ENCODE measurements around the gene TMEM203. TPM values are rescaled to one million over a fixed set of nuclear protein-coding genes. Genes with fewer than 3 reads are reported as not detected.

TMEM203 gene
- total RNA-seq, 1 experiment from 2014 or later: 36.4 TPM

GRCh38 chr9:137160716-137161557 lies 44.5 kb downstream of the TMEM203 start:
- H4K20me1 ChIP-seq (ENCODE audit: low read length): no peaks in the 10 kb centered on the region
- H3K4me1 ChIP-seq (ENCODE audit: insufficient read depth, low read length): no peaks in the 10 kb centered on the region; the same call in 1 of the 2 replicates
- H3K27me3 ChIP-seq (ENCODE audit: low read length): peaks cover 17% of the 10 kb centered on the region
- intact Hi-C loops (cut with micrococcal nuclease): no loop called here
- H3K4me2 ChIP-seq (ENCODE audit: low read length): no peak overlapping the region
- ChIA-PET CTCF (no interaction called here), POLR2A (ENCODE audit: unreplicated experiment) (no interaction called here)
- no peaks in the 10 kb centered on the region for H3F3A ChIP-seq (ENCODE audit: low read length, unreplicated experiment)
- no peak for TF ChIP-seq EZH2 (IDR thresholded peaks at IDR 0.05; ENCODE audit: low read length, unreplicated experiment)
- no peak for TF ChIP-seq CTCF (conservative IDR thresholded peaks at IDR 0.05; ENCODE audit: low read depth, low read length)
- TF ChIP-seq EZH2phosphoT487 (IDR thresholded peaks at IDR 0.05; ENCODE audit: borderline replicate concordance, low read length): no peak
- no peak overlapping the region for H2AFZ ChIP-seq (ENCODE audit: low read length)
- no TSS peak for BruUV-seq (replicated peaks)
- no peak for DNase-seq
- no peak overlapping the region for H3K4me3 ChIP-seq (ENCODE audit: low read length)
- no peak overlapping the region for H3K9ac ChIP-seq (ENCODE audit: low read length)
- H3K36me3 ChIP-seq (ENCODE audit: low read depth, low read length): no peaks in the 10 kb centered on the region
- no peaks in the 10 kb centered on the region for H3K9me2 ChIP-seq (replicated peaks; ENCODE audit: low read length)
- ATAC-seq: no peak
- H3K9me3 ChIP-seq (ENCODE audit: low read length): no peaks in the 10 kb centered on the region
- H3K79me2 ChIP-seq (ENCODE audit: low read length): no peaks in the 10 kb centered on the region
- no peak overlapping the region for H3K27ac ChIP-seq (ENCODE audit: low read length)

- TF ChIP-seq EZH2 (IDR thresholded peaks at IDR 0.05; ENCODE audit: low read length, unreplicated experiment) (no peak), CTCF (conservative IDR thresholded peaks at IDR 0.05; ENCODE audit: low read depth, low read length) (no peak)
- H2AFZ ChIP-seq (ENCODE audit: low read length): no peak overlapping the region
- H3K36me3 ChIP-seq (ENCODE audit: low read depth, low read length): no peaks in the 10 kb centered on the region
- ChIA-PET POLR2A (ENCODE audit: unreplicated experiment) (no interaction called here), CTCF (no interaction called here)
- H3K9me3 ChIP-seq (ENCODE audit: low read length): no peaks in the 10 kb centered on the region
- H4K20me1 ChIP-seq (ENCODE audit: low read length): no peaks in the 10 kb centered on the region
- no peak overlapping the region for H3K4me3 ChIP-seq (ENCODE audit: low read length)
- intact Hi-C loops (cut with micrococcal nuclease): no loop called here
- H3K79me2 ChIP-seq (ENCODE audit: low read length): no peaks in the 10 kb centered on the region
- ATAC-seq (no peak), DNase-seq (no peak)
- no peaks in the 10 kb centered on the region for H3F3A ChIP-seq (ENCODE audit: low read length, unreplicated experiment)
- H3K4me2 ChIP-seq (ENCODE audit: low read length): no peak overlapping the region
- H3K27ac ChIP-seq (ENCODE audit: low read length): no peak overlapping the region
- H3K9me2 ChIP-seq (replicated peaks; ENCODE audit: low read length): no peaks in the 10 kb centered on the region
- no TSS peak for BruUV-seq (replicated peaks)
- no peak overlapping the region for H3K9ac ChIP-seq (ENCODE audit: low read length)
- no peaks in the 10 kb centered on the region; the same call in 1 of the 2 replicates for H3K4me1 ChIP-seq (ENCODE audit: insufficient read depth, low read length)
- H3K27me3 ChIP-seq (ENCODE audit: low read length): peaks cover 17% of the 10 kb centered on the region
Observed at GRCh38 chr9:137160054-137160425, 45.4 kb downstream of the TMEM203 start.

Data from PC-3 (cell line).